Activated CD8-positive, alpha-beta memory T cell treated with anti-CD3 and anti-CD28 coated beads, Interleukin-2, amount 50 U/mL, for 24 hours (primary cell): Measurements from ENCODE around the gene ZNF813.

Source experiments
- DNase-seq: peaks from one replicate; pipeline ENCODE4 v3.0.0-alpha.2; 2020; ENCODE audit errors: extremely low read depth

Gene ZNF813

GRCh38 chr19:53520547-53521372 lies 53.2 kb downstream of the ZNF813 start:
- DNase-seq = peak; percentile 77

GRCh38 chr19:53521373-53522202 lies 54.1 kb downstream of the ZNF813 start:
- DNase-seq = no peak

DNA sequence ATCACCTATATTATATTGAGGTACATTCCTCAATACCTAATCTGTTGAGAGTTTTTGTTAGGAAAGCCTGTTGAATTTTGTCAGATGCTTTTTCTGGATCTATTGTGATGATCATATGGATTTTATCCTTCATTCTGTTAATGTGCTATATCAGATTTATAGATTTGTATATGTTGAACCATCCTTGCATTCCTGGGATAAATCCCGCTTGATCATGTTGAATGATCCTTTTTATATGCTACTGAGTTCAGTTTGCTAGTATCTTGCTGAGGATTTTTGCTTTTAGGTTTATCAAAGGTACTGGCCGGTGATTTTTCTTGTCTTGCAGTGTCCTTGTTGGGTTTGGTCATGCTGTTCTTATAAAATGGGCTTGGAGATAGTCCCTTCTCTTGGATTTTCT lies 58.4 kb downstream of the ZNF813 start:
- DNase-seq = no peak

GRCh38 chr19:53530622-53531021 lies 63.1 kb downstream of the ZNF813 start:
- no peak for DNase-seq

DNA sequence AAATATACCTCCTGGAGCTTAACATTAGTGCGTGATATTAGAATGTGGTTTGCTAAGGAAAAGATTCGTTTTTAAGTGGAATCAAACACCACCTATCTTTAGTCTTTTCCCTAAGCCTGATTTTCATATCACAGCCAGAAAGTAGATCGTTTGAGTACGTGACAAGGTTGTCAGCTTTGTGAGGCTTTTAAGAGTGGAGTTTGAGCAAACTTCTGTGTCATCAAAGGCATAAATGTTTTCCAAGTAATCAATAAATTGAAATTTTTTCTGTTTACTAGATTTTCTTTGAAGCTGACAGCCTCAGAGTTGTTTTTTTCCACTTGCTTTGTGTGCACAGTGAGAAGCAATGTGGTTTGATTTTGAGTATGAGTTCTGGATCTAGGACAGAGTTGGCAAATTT lies 63.9 kb downstream of the ZNF813 start:
- DNase-seq = no peak

- no peak for DNase-seq
Observed at GRCh38 chr19:53532362-53532761, 64.8 kb downstream of the ZNF813 start.

- DNase-seq = no peak
Observed at GRCh38 chr19:53536225-53536548, 68.7 kb downstream of the ZNF813 start.

GRCh38 chr19:53537121-53537520 lies 69.6 kb downstream of the ZNF813 start:
- DNase-seq = no peak

- DNase-seq = peak; percentile 64
Observed at GRCh38 chr19:53537521-53538377, 70.2 kb downstream of the ZNF813 start, which contains the start of gene ZNF331. Gene ZNF331 (plus strand): TSS chr19:53538145. CDS start chr19:53569377, 31,232 bp downstream.

GRCh38 chr19:53538378-53539109 lies 71.0 kb downstream of the ZNF813 start:
- DNase-seq = no peak

- DNase-seq = no peak
Observed at GRCh38 chr19:53540091-53540490, 72.6 kb downstream of the ZNF813 start.

DNA sequence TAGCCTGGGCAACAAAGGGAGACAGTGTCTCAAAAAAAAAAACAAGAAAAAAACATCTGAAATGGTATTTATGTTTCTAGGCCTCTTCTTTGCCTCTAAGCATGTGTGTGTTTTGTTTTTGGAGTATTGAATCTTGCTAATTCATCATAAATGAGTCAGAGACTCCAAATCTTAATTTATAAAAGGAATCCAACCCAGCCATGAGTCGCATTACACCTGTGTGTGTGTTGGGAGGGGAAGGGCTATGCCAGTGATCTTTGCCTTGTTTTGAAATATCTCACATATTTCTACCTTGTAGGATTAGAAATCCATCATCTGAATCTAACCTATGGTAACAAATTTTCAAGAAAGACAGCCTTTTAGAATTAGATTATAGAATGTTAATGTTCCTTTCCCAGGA lies 74.4 kb downstream of the ZNF813 start:
- no peak for DNase-seq

GRCh38 chr19:53545271-53546065 lies 77.9 kb downstream of the ZNF813 start:
- no peak for DNase-seq
